ENCODE results near the gene POFUT1. TPM values are rescaled to one million over a fixed set of nuclear protein-coding genes. Genes with fewer than 3 reads are reported as not detected.

The POFUT1 gene
- total and polyA plus RNA-seq, 12 donors: 9.7 to 32.9 (median 27.4) TPM

DNA sequence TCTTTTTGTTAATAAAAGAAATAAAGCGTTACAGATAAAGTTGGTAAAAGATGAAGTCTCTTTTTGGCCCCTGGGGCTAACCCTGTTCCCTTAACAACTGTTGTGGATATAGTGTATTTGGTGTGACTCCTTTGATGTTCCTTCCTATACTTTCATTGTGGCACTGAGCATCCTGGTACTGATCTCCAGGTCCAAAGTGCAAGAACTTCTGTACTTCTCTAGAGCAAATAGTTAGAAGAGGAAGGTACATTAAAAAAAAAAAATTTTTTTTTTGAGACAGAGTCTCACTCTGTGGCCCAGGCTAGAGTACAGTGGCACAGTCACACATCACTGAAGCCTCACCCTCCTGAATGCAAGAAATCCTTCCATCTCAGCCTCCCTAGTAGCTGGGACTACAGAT, 6.2 kb downstream of the POFUT1 start:
- DNase-seq (no peak), ATAC-seq (no peak)
- H3K27me3 ChIP-seq: no peaks in the 10 kb centered on the region
- intact Hi-C loops (cut with DNase I): no loop called here
- WGBS, 2 donors: 86 to 98% methylated on average over 1 of the region's 1 CpG
- no peak overlapping the region for H3K4me3 ChIP-seq
- peaks cover 0 to 26% (median 3%) of the 10 kb centered on the region in 9 donors for H3K4me1 ChIP-seq
- H3K36me3 ChIP-seq: peaks cover 0 to 94% (median 17%) of the 10 kb centered on the region in 9 donors
- no peaks in the 10 kb centered on the region for H3K9me3 ChIP-seq
- TF ChIP-seq, protein P1, sequence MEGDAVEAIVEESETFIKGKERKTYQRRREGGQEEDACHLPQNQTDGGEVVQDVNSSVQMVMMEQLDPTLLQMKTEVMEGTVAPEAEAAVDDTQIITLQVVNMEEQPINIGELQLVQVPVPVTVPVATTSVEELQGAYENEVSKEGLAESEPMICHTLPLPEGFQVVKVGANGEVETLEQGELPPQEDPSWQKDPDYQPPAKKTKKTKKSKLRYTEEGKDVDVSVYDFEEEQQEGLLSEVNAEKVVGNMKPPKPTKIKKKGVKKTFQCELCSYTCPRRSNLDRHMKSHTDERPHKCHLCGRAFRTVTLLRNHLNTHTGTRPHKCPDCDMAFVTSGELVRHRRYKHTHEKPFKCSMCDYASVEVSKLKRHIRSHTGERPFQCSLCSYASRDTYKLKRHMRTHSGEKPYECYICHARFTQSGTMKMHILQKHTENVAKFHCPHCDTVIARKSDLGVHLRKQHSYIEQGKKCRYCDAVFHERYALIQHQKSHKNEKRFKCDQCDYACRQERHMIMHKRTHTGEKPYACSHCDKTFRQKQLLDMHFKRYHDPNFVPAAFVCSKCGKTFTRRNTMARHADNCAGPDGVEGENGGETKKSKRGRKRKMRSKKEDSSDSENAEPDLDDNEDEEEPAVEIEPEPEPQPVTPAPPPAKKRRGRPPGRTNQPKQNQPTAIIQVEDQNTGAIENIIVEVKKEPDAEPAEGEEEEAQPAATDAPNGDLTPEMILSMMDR (IDR thresholded peaks at IDR 0.05): no peak
- no peak overlapping the region for H3K27ac ChIP-seq

DNA sequence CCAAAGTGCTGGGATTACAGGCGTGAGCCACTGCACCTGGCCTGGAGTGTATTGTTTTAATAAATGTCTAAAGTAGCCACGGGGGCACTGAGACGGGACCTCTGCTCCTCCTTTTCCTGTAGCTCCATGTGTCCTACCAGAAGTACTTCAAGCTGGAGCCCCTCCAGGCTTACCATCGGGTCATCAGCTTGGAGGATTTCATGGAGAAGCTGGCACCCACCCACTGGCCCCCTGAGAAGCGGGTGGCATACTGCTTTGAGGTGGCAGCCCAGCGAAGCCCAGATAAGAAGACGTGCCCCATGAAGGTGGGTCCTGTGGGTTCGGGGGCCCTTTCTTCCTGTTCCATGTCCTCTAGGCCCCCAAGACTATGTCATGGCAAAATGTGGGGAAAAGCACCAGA, 7.5 kb downstream of the POFUT1 start:
- intact Hi-C loops (cut with DNase I): no loop called here
- no peaks in the 10 kb centered on the region for H3K9me3 ChIP-seq
- ATAC-seq (no peak), DNase-seq (no peak)
- H3K36me3 ChIP-seq: peaks cover 0 to 99% (median 17%) of the 10 kb centered on the region in 9 donors
- peaks cover 0 to 23% (median 0%) of the 10 kb centered on the region in 9 donors for H3K4me1 ChIP-seq
- 86 to 87% methylated on average over 8 of the region's 8 CpGs for WGBS, 2 donors
- no peak overlapping the region for H3K4me3 ChIP-seq
- no peaks in the 10 kb centered on the region for H3K27me3 ChIP-seq
- H3K27ac ChIP-seq: no peak overlapping the region
- TF ChIP-seq, protein P1 (IDR thresholded peaks at IDR 0.05): no peak

DNA sequence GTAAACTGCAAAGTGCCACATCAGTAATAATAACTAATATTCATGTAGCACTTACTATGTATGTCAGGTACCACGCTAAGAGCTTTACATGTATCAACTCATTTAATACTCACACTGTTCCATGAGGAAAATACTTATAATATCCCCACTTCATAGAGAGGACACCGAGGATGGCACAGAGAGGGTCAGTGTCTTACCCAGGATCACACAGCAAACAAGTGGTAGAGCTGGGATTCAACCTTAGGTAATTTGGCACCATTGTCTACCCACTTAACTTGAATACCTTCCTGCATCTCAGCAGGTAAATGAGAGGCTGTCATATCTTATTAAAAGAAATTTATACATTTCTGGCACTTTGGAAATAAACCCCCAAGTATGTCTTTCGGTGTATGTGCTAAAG, 8.0 kb downstream of the POFUT1 start:
- ATAC-seq: no peak
- H3K4me3 ChIP-seq: no peak overlapping the region
- H3K27ac ChIP-seq: peak overlapping the region in 4 of 10 donors; percentile 26 to 66 (median 60)
- 99% methylated on average over 3 of the region's 3 CpGs for WGBS, 2 donors
- H3K36me3 ChIP-seq: peaks cover 0 to 99% (median 15%) of the 10 kb centered on the region in 9 donors
- intact Hi-C loops (cut with DNase I): no loop called here
- no peaks in the 10 kb centered on the region for H3K9me3 ChIP-seq
- DNase-seq: no peak
- TF ChIP-seq, protein P1 (IDR thresholded peaks at IDR 0.05): no peak
- no peaks in the 10 kb centered on the region for H3K27me3 ChIP-seq
- peaks cover 0 to 23% (median 0%) of the 10 kb centered on the region in 9 donors for H3K4me1 ChIP-seq

DNA sequence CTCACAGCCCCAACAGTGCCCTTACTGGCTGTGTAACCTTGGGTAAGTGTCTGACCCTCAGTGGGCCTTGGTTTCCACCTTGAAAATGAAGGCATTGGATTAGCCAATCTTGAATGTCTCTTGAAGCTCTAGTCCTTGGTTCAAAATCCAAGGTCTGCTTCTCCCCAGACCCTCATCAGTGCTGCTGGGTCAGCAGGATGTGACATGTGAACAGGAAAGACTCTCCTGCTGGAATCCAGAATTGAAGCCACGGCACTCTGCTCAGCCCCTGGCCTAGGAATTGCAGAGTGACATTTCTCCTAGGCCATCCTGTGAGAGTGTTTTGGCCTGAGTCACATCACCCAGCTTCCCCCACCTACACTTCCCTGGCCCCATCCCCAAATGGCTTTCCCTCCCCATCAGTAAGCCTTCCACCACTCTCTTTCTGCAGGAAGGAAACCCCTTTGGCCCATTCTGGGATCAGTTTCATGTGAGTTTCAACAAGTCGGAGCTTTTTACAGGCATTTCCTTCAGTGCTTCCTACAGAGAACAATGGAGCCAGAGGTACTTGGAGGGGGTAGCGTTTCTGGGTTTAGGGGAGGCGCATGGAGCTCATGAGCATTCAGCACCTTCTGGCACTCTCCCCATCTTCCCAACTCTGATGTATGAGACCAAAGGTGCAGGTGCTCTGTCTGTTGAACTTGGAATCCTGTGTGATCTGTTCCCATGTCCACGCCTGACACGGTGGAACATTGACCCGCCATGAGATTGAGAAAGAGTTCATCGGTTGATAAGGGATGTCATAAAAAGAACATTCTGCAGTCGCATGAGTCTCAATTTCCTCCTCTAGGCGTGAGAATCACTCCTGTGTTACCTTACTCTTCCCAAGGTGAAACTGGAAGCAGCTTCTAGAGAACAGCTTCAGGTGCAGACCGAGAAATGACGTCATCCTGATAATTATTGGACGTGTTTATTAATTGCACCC, 8.8 kb downstream of the POFUT1 start:
- peak overlapping the region in 6 of 10 donors; percentile 10 to 66 (median 42) for H3K27ac ChIP-seq
- peaks cover 0 to 23% (median 0%) of the 10 kb centered on the region in 9 donors for H3K4me1 ChIP-seq
- H3K36me3 ChIP-seq: peaks cover 0 to 99% (median 12%) of the 10 kb centered on the region in 9 donors
- H3K9me3 ChIP-seq: no peaks in the 10 kb centered on the region
- H3K27me3 ChIP-seq: no peaks in the 10 kb centered on the region
- peak in 4 of 8 donors; percentile 13 to 44 (median 28) for ATAC-seq
- DNase-seq: no peak
- 82 to 86% methylated on average over 13 of the region's 13 CpGs for WGBS, 2 donors
- TF ChIP-seq, protein P1 (IDR thresholded peaks at IDR 0.05): no peak
- intact Hi-C loops (cut with DNase I): no loop called here
- H3K4me3 ChIP-seq: no peak overlapping the region

All from heart right ventricle (tissue), 16 donors.